Heart right ventricle (tissue), 16 donors: ENCODE data around the gene MYH3. TPM values are rescaled to one million over a fixed set of nuclear protein-coding genes. Genes with fewer than 3 reads are reported as not detected.

Source experiments
- ATAC-seq, 8 donors: fragments of 200-7000 bp; cut with Tn5 transposase; one replicate each; pipeline ENCODE4 v1.9.1; 2020; ENCODE audit warnings: mild to moderate bottlenecking in 8 of 8, moderate library complexity in 8 of 8, moderate number of reproducible peaks in 1 of 8
- DNase-seq, 2 donors: peaks; one replicate each; pipeline ENCODE4 v3.0.0-alpha.2; 2020
- H3K27ac ChIP-seq, 10 donors: fragments of 200-600 bp; sonication (generic) in 2 of 10; one replicate each; pipeline versions ENCODE4 v1.5.0 to v1.8.0; 2020 to 2022; ENCODE audit warnings: mild to moderate bottlenecking in 3 of 10
- H3K27me3 ChIP-seq, 7 donors: fragments of 200-600 bp; one replicate each; pipeline ENCODE4 v1.8.0; 2021 to 2022; ENCODE audit warnings: mild to moderate bottlenecking in 2 of 7
- H3K36me3 ChIP-seq, 9 donors: fragments of 200-600 bp; sonication (generic) in 1 of 9; one replicate each; pipeline versions ENCODE4 v1.5.0 to v1.8.0; 2020 to 2022; ENCODE audit warnings: mild to moderate bottlenecking in 2 of 9
- H3K4me1 ChIP-seq, 9 donors: fragments of 200-600 bp; sonication (generic) in 1 of 9; one replicate each; pipeline versions ENCODE4 v1.5.0 to v1.8.0; 2020 to 2022; ENCODE audit warnings: mild to moderate bottlenecking in 4 of 9
- H3K4me3 ChIP-seq, 10 donors: fragments of 200-600 bp; sonication (generic) in 2 of 10; one replicate each; pipeline versions ENCODE4 v1.5.0 to v1.8.0; 2020 to 2022; ENCODE audit warnings: mild to moderate bottlenecking in 7 of 10, moderate library complexity in 2 of 10
- H3K9me3 ChIP-seq, 11 donors: fragments of 200-600 bp in 10 of 11; sonication (generic) in 2 of 11; one replicate each; pipeline versions ENCODE4 v1.5.0 to v1.8.0; 2013 to 2022; ENCODE audit warnings: mild to moderate bottlenecking in 2 of 11, control low read depth in 1 of 11, moderate library complexity in 1 of 11
- WGBS, 2 donors: extraction: QIAGEN DNeasy Blood & Tissue Kit; methylation state at CpG; one replicate each; pipeline ENCODE4 v1.1.7; 2013; ENCODE audit warnings: inconsistent platforms in 1 of 2; 5-methylcytosine and 5-hydroxymethylcytosine counted together
- intact Hi-C, 10 donors: fragments of 100-400 bp; cut with DNase I; formaldehyde crosslinking; loops; one replicate each; pipeline versions ENCODE4 v1.11.1 to v1.14.2; 2022
- polyA plus RNA-seq, 2 donors: library from polyadenylated mRNA; stranded (reverse); fragments of 200-250 nt; gene quantifications; one replicate each; pipeline ENCODE4 v1.2.3, GENCODE V29; 2013
- total RNA-seq, 10 donors: library from RNA; stranded (reverse); fragmentation: NEBNext Ultra II Directional in 3 of 10; extraction: Animal tissue kit (Norgen Biotek cat#: 25700) in 3 of 10; gene quantifications; one replicate each; pipeline versions ENCODE4 v1.2.1 to v1.2.4, GENCODE V29; 2021 to 2023
- TF ChIP-seq, protein P1 (sequence below), 9 donors: fragments of 200-600 bp; sonication (generic) in 2 of 9; IDR thresholded peaks; one replicate each; pipeline versions ENCODE4 v1.5.0 to v1.8.0; 2021 to 2022; ENCODE audit warnings: antibody characterized with exemption in 9 of 9, mild to moderate bottlenecking in 5 of 9, moderate library complexity in 1 of 9
- donor health status: Arrhythmogenic right ventricular cardiomyopathy.
- donor health status: ischemic (EF 13 %, LVEDD 7.1; RV severe dilation, severe dysfunction).
- donor health status: healthy with polysubstance abuse.
- donor health status: DM: no; HTN: yes; CAD: no.
- donor health status: DM: no; HTN: no; CAD: no.
- donor health status: ischemic (EF 25% LVEDD 6.9; RV normal size, moderate dysfunction).
- donor health status: ischemic (EF 25% LVEDD 5.7; RV mildly dilated, moderate dysfunction).
- donor health status: healthy.
- donor health status: DM: yes; HTN: yes; CAD: no.
- donor health status: Ischemic cardiomyopathy.
- donor health status: ischemic (EF 35%, LVEDD 5.7; RV mildly dilated, moderate dysfunction).
- donor health status: nonischemic (EF 11% LVEDD 7.7; RV severe dilation, severe dysfunction).
- donor health status: DM: yes; HTN: yes; CAD: no.
- donor health status: PGD.
- donor health status: ischemic (EF 29% LVEDD 5.4; RV normal size, mild dysfunction).
- donor health status: nonischemic (EF 23%, LVEDD 6.1; RV moderate dilation, normal function).

MYH3 gene
- total and polyA plus RNA-seq, 12 donors, result 0.12 to 1.4 (median 0.75) TPM

DNA sequence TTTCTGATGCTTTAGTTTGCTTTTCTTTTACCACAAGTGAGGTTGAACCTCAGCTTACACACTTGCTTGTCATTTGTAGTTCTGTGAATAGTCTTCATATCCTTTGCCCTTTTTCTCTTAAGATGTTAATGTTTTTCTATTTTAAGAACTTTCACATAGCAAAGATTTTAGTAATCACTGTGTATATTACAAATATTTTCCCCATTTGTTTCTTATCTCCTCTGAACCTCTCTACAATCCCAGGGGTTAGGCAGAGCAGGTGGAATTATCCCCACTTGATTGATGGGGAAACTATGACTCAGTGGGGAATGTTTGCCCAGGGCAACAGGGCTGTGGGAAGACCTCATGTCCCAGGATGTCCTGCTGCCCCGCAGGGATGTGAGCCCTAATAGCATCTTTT, 11.7 kb upstream of the MYH3 start:
- no peaks in the 10 kb centered on the region for H3K9me3 ChIP-seq
- ATAC-seq (no peak), DNase-seq (no peak)
- TF ChIP-seq, protein P1, sequence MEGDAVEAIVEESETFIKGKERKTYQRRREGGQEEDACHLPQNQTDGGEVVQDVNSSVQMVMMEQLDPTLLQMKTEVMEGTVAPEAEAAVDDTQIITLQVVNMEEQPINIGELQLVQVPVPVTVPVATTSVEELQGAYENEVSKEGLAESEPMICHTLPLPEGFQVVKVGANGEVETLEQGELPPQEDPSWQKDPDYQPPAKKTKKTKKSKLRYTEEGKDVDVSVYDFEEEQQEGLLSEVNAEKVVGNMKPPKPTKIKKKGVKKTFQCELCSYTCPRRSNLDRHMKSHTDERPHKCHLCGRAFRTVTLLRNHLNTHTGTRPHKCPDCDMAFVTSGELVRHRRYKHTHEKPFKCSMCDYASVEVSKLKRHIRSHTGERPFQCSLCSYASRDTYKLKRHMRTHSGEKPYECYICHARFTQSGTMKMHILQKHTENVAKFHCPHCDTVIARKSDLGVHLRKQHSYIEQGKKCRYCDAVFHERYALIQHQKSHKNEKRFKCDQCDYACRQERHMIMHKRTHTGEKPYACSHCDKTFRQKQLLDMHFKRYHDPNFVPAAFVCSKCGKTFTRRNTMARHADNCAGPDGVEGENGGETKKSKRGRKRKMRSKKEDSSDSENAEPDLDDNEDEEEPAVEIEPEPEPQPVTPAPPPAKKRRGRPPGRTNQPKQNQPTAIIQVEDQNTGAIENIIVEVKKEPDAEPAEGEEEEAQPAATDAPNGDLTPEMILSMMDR (IDR thresholded peaks at IDR 0.05), result no peak
- WGBS, 2 donors, result 80 to 90% methylated on average over 1 of the region's 1 CpG
- no peak overlapping the region for H3K27ac ChIP-seq
- H3K36me3 ChIP-seq, result peaks cover 0 to 12% (median 0%) of the 10 kb centered on the region in 9 donors
- H3K27me3 ChIP-seq, result no peaks in the 10 kb centered on the region
- H3K4me1 ChIP-seq, result no peaks in the 10 kb centered on the region
- H3K4me3 ChIP-seq, result no peak overlapping the region
- intact Hi-C loops, result no loop called here

DNA sequence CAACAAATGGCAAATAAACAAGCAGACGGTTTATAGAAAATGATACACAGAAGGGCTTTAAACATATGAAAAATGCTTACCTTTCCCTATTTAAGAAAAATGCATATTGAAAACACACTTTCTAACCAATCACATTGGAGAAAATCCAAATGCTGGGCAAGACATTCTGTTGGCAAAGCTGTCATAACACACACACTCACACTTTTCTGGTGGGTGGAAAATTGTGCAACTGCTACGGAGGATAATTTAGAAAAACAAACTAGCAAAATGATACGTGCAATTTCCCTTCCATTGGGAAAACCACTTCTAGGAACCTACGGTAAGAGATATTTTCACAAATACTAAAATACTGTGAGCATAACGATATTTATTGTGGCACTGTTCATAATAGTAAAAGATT, 9.8 kb upstream of the MYH3 start:
- intact Hi-C loops, result no loop called here
- no peak for DNase-seq
- no peak for ATAC-seq
- Histone ChIP-seq H3K9me3 (no peaks in the 10 kb centered on the region), H3K36me3 (no peaks in the 10 kb centered on the region), H3K27me3 (no peaks in the 10 kb centered on the region), H3K4me1 (no peaks in the 10 kb centered on the region), H3K27ac (no peak overlapping the region), H3K4me3 (no peak overlapping the region)
- WGBS, 2 donors, result 92 to 93% methylated on average over 5 of the region's 5 CpGs
- TF ChIP-seq, protein P1 (IDR thresholded peaks at IDR 0.05), result no peak

DNA sequence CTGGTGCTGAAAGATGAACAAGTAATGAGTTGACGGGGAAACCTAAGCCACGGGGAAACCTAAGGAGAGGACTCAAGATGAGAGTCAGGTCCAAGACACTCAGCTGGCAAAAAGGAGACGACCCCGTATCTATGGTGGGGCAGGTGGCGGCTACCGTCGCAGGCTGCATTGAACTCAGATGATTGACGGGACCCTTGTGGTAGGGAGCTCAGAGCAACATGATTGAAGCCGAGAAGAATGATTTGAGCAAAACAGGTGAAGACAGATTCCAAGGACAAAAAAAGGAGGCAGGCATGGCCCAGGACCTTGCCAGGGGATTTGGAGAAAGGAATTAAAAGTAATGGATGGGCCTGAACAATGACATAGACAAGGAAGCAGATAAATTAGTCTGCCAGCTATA, 7.5 kb upstream of the MYH3 start:
- 81 to 83% methylated on average over 9 of the region's 9 CpGs for WGBS, 2 donors
- H3K36me3 ChIP-seq, result peaks cover 0 to 4% (median 0%) of the 10 kb centered on the region in 9 donors
- intact Hi-C loops, result no loop called here
- no peak overlapping the region for H3K4me3 ChIP-seq
- DNase-seq (no peak), ATAC-seq (no peak)
- no peaks in the 10 kb centered on the region for H3K4me1 ChIP-seq
- no peak overlapping the region for H3K27ac ChIP-seq
- no peaks in the 10 kb centered on the region for H3K27me3 ChIP-seq
- no peaks in the 10 kb centered on the region for H3K9me3 ChIP-seq
- TF ChIP-seq, protein P1 (IDR thresholded peaks at IDR 0.05), result no peak

DNA sequence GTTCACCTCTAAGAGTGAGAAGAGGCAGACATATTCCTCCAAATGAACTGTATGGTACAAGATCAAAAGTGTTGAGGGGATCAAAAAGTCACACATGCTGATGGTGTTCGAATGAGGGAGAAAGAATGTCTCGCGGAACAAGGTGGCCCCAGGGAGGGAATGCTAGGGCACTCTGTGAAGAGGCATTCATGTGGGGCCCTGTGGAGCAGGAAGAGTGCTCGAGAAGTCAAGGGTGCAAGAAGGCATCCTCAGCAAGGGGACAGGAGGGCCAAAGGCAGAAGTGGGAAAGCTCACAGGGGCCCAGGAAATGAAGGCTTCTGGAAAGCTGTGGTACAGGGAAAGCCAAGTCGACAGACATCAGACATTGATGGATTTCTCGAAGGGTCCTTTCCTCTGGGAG, 6.1 kb upstream of the MYH3 start:
- intact Hi-C loops, result no loop called here
- no peak overlapping the region for H3K27ac ChIP-seq
- H3K4me1 ChIP-seq, result no peaks in the 10 kb centered on the region
- peaks cover 0 to 9% (median 0%) of the 10 kb centered on the region in 9 donors for H3K36me3 ChIP-seq
- TF ChIP-seq, protein P1 (IDR thresholded peaks at IDR 0.05), result no peak
- H3K27me3 ChIP-seq, result no peaks in the 10 kb centered on the region
- DNase-seq (no peak), ATAC-seq (no peak)
- no peak overlapping the region for H3K4me3 ChIP-seq
- no peaks in the 10 kb centered on the region for H3K9me3 ChIP-seq
- WGBS, 2 donors, result 91 to 92% methylated on average over 6 of the region's 6 CpGs
